HEK293T (cell line): ENCODE data around the gene TIAM1.

Experiments used
- ARNT ChIP-seq: fragments of 450-650 bp; IDR thresholded peaks from 2 replicates; pipeline ENCODE4 v1.6.1; 2017; ENCODE audit warnings: mild to moderate bottlenecking
- BHLHE40 ChIP-seq: fragments of 450-650 bp; IDR thresholded peaks from 2 replicates; pipeline ENCODE4 v1.6.1; 2016; ENCODE audit warnings: mild to moderate bottlenecking, moderate library complexity, borderline replicate concordance
- CTBP1 ChIP-seq: fragments of 450-650 bp; IDR thresholded peaks from 2 replicates; pipeline ENCODE4 v1.6.1; 2016; ENCODE audit warnings: borderline replicate concordance
- ELF4 ChIP-seq: fragments of 450-650 bp; IDR thresholded peaks from 2 replicates; pipeline ENCODE4 v1.6.1; 2017; ENCODE audit warnings: antibody characterized with exemption
- FOXK2 ChIP-seq: fragments of 450-650 bp; IDR thresholded peaks from 2 replicates; pipeline ENCODE4 v1.6.1; 2016; ENCODE audit warnings: mild to moderate bottlenecking
- FOXM1 ChIP-seq: fragments of 450-650 bp; IDR thresholded peaks from 2 replicates; pipeline ENCODE4 v1.6.1; 2017; ENCODE audit warnings: mild to moderate bottlenecking, borderline replicate concordance
- HDGF ChIP-seq: fragments of 450-650 bp; IDR thresholded peaks from 2 replicates; pipeline ENCODE4 v1.6.1; 2017; ENCODE audit warnings: antibody characterized with exemption, borderline replicate concordance
- LEF1 ChIP-seq: fragments of 450-650 bp; IDR thresholded peaks from 2 replicates; pipeline ENCODE4 v1.6.1; 2017; ENCODE audit warnings: mild to moderate bottlenecking, borderline replicate concordance
- NFRKB ChIP-seq: fragments of 450-650 bp; IDR thresholded peaks from 2 replicates; pipeline ENCODE4 v1.6.1; 2016; ENCODE audit warnings: mild to moderate bottlenecking, moderate library complexity
- SP1 ChIP-seq: fragments of 450-650 bp; IDR thresholded peaks from 2 replicates; pipeline ENCODE4 v1.6.1; 2017
- SUZ12 ChIP-seq: fragments of 450-650 bp; IDR thresholded peaks from 2 replicates; pipeline ENCODE4 v1.6.1; 2016; ENCODE audit warnings: mild to moderate bottlenecking
- TARDBP ChIP-seq: fragments of 450-650 bp; IDR thresholded peaks from 2 replicates; pipeline ENCODE4 v1.6.1; 2016
- ZNF384 ChIP-seq: fragments of 450-650 bp; IDR thresholded peaks from 2 replicates; pipeline ENCODE4 v1.6.1; 2016
- TF ChIP-seq, protein P1 (sequence below): fragments of 450-650 bp; IDR thresholded peaks from 2 replicates; pipeline ENCODE4 v1.6.1; 2016

DNA sequence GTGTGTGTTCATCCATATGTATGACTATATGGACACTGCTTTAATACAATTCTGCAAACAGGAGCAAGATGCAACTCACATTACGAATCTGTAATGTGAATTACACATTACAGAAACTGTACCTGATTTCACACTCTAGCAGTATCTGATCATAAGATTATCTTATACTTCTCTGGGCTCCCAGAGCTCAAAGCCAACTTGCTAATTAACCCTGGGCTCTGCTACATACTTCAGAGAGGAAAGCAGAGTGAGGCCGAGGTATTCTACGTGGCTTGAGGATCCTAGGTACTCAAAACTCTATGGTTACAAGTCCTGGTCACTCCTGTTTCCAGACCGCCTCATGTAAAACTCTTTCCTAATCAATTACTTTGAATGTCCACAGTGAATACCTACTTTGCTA, 156.6 kb downstream of the TIAM1 start:
- no peak for TF ChIP-seq ARNT
- no peak for TF ChIP-seq LEF1
- TF ChIP-seq HDGF: no peak
- TF ChIP-seq FOXK2: no peak
- no peak for TF ChIP-seq ZNF384
- TF ChIP-seq SUZ12: no peak
- no peak for TF ChIP-seq ELF4
- TF ChIP-seq FOXM1: no peak
- TF ChIP-seq SP1: no peak
- TF ChIP-seq NFRKB: no peak
- no peak for TF ChIP-seq TARDBP
- TF ChIP-seq BHLHE40: no peak
- TF ChIP-seq, protein P1, sequence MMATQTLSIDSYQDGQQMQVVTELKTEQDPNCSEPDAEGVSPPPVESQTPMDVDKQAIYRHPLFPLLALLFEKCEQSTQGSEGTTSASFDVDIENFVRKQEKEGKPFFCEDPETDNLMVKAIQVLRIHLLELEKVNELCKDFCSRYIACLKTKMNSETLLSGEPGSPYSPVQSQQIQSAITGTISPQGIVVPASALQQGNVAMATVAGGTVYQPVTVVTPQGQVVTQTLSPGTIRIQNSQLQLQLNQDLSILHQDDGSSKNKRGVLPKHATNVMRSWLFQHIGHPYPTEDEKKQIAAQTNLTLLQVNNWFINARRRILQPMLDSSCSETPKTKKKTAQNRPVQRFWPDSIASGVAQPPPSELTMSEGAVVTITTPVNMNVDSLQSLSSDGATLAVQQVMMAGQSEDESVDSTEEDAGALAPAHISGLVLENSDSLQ: no peak
- no peak for TF ChIP-seq CTBP1
